Measurements from ENCODE around the gene SP9.

Gene SP9

DNA sequence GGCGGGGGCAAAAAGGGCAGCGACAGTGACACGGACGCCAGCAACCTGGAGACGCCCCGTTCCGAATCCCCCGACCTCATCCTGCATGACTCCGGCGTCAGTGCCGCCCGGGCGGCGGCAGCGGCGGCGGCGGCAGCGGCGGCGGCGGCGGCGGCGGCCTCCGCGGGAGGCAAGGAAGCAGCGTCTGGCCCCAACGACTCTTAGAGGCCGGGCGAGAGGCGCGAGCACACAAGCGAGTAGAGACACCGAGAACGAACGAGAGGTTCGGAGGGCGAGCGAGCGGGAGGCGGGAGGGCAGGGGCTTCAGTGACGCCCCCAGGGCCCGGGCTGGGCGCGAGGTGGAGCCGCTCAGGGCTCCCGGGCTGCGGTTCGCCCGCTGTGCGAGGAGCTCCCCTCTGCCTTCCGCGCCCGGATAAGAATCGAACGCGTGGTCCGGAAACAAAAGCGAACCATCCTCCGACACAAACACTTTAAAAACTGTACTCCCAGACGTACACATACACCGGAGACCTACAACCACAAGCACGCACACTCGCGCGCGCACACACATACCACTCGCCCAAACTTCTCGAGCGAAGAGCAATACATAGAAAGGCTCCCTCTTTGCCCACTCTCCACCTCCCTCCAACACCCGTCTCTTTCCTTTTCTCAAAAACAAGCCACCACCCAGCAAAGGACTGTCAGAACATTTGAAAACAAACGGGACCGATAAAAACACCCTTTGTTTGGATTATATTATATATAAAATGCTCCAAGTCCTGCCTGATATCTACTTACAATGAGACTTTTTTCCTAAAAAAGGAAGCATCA is 2.8 kb downstream of the SP9 start:
- H3K4me1 Mint-ChIP-seq (ENCODE audit: low read depth): peaks cover 60% of the 10 kb centered on the region
- intact Hi-C loops (cut with micrococcal nuclease): no loop called here
- H3K36me3 Mint-ChIP-seq (ENCODE audit: low read depth): no peaks in the 10 kb centered on the region
- H3K9me3 Mint-ChIP-seq: no peaks in the 10 kb centered on the region
- H3K4me3 Mint-ChIP-seq: peak overlapping the region; percentile 78
- H3K27ac Mint-ChIP-seq: no peak overlapping the region
- H3K27me3 Mint-ChIP-seq: peaks cover 90% of the 10 kb centered on the region

DNA sequence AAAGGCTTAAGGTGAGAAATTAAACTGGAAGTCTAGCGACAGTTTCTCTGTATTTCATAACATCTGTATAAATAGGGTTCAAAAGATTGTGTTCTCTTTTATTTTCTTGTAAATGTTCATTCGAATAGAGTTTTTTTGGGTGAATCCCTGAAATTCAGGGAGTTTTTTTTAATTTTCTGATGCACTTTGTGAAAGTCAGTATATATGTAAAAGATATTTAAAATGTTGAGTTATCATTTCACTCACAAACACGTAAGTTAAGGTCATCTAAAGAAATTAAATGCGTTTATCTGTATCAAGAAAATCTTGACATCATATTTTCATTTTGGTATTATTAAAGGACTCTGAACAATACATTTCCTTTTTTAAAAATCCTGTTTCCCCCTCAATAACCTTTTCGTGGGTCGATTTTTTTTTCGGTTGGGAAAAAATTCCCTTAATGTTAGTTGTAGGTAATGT is 3.4 kb downstream of the SP9 start:
- no peak overlapping the region for H3K4me3 Mint-ChIP-seq
- intact Hi-C loops (cut with micrococcal nuclease): no loop called here
- no peaks in the 10 kb centered on the region for H3K36me3 Mint-ChIP-seq (ENCODE audit: low read depth)
- no peak overlapping the region for H3K27ac Mint-ChIP-seq
- H3K4me1 Mint-ChIP-seq (ENCODE audit: low read depth): peaks cover 58% of the 10 kb centered on the region
- H3K27me3 Mint-ChIP-seq: peaks cover 90% of the 10 kb centered on the region
- H3K9me3 Mint-ChIP-seq: no peaks in the 10 kb centered on the region

DNA sequence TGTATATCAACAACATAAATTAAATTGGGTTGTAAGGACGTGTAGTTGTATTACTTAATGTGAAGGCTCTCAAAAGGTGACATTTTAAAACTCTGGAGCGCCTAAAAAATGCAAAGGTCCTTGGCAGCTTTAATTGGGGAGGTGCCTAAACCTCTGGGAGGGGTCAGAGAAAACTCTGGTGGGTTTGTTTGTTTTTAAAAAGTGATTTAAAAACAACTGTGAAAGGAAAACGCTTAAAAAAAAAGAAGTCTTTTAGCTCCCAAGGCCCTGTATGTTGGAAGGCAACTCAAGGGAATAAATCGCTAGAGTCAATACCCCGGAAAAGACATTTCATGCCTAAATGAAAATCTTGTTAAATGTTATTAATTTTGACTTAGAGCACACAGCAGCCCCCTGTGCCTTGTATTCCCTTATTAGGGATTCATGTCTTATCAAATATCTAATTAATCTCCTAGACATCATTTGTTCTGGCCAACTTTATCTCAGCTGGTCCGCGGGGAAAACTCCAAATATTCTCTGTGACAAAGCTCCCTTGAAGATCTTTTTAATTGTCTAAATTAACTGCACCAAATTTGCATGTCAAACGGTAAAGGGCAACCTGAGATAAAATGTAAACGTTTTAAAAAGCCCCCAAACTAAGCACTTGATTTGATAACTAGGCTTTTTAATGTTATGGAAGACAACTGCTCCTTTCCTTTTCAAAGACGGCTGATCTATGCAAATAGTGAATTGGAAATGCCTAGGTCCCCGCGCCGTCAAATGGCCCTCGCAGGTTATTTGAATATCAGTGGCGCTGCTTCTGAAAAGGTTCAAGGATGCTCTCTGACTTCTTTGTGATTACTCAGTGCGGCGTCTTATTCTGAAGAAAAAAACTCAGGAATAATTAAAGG is 4.2 kb downstream of the SP9 start:
- H3K36me3 Mint-ChIP-seq (ENCODE audit: low read depth): no peaks in the 10 kb centered on the region
- H3K4me1 Mint-ChIP-seq (ENCODE audit: low read depth): peaks cover 58% of the 10 kb centered on the region
- no peak overlapping the region for H3K27ac Mint-ChIP-seq
- intact Hi-C loops (cut with micrococcal nuclease): no loop called here
- H3K9me3 Mint-ChIP-seq: no peaks in the 10 kb centered on the region
- no peak overlapping the region for H3K4me3 Mint-ChIP-seq
- peaks cover 90% of the 10 kb centered on the region for H3K27me3 Mint-ChIP-seq

DNA sequence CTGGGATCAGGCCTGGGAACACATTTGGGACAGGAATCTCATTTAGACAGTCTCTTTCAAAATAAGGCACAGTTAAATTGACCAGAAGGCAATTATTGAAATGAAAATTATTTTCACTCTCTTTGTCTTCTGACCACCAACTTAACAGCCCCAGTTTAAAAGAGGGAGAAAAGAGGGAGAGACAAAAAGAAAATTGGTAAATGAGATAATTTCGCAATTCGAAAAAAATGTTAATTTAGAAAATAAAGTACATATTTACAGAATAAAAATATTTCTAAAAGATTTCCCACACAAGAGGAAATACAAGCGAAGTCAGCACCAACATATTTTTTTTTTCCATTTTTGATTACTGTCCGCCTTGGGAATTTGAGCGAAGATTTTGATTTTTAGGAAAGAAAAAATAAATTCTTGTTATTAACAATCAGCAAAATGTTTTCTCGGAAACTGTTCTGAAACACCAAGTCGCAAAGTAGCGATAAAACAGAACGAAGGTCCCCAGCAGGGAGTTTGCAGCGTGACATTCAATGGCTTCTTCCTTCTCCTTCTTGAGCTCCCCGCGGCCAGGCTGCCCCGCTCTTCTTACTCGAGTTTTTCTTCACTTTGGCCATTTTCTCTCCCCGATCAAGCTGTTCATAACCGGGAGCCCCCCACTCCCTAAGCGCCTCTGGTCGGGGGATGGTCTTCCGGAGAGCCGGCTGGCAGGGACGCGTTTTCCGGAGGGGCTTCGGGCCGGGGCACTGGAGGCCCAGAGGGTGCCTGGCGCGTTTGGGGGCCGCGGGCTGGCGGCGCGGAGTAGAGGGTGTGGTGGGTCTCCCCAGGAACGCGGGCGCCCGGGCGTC is 5.0 kb downstream of the SP9 start:
- Mint-ChIP-seq H3K4me3 (peak overlapping the region; percentile 71), H3K36me3 (ENCODE audit: low read depth) (no peaks in the 10 kb centered on the region), H3K4me1 (ENCODE audit: low read depth) (peaks cover 57% of the 10 kb centered on the region), H3K9me3 (no peaks in the 10 kb centered on the region), H3K27ac (peak overlapping the region; percentile 50), H3K27me3 (peaks cover 90% of the 10 kb centered on the region)
- intact Hi-C loops (cut with micrococcal nuclease): loop anchor here (10.0 kb wide), 3 partner anchors 375 to 1315 kb away; partner anchors contain the start of gene SP3

DNA sequence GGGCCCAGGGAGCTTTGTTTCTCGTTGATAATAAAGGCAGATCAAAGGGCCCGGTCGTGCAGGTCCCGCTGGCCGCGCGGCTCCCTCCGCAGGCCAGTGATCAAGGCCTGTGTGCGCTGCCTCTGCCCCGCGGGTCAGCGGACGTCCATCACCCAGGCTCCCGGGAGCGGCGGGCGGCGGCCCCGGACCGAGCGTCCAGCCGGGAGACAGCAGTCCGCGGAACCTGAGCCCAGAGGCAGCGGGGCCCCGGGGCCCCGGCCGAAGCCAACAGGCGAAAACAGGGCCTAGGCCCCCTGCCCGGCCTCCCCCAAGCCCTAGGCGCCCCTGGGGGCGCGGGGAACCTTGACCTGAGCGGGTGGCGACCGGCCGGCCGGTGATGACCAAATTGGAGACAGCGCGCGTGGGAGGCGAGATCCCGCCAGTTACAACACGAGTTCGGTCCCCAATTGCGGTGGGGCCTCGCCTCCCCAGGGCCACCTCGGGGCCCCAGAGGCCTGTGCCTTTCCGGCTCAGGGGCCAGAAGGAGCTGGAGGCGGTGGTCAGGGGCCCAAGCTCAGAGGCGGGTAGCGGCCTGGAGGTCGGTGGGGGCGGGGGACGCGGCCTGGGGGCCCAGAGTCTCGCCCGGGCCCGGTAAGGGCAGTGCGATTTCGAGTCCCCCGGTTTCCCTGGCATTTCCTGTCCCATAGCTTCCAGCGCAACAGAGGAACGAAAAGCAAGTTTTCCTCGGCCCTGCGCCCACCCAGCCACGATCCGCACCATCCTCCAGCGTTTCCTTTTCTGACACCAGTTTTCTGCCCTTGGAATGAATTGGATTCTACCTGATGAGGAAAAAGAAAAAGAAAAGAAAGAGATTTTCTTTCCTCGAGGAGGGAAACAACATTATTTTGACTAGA is 5.9 kb downstream of the SP9 start:
- Mint-ChIP-seq H3K4me1 (ENCODE audit: low read depth) (peaks cover 48% of the 10 kb centered on the region), H3K36me3 (ENCODE audit: low read depth) (no peaks in the 10 kb centered on the region), H3K4me3 (peak overlapping the region; percentile 71), H3K27me3 (peaks cover 87% of the 10 kb centered on the region), H3K9me3 (no peaks in the 10 kb centered on the region), H3K27ac (peak overlapping the region; percentile 50)
- intact Hi-C loops (cut with micrococcal nuclease): loop anchor here (1.0 to 10.0 kb wide), 5 partner anchors 182 to 1316 kb away; partner anchors contain the start of gene SP3

DNA sequence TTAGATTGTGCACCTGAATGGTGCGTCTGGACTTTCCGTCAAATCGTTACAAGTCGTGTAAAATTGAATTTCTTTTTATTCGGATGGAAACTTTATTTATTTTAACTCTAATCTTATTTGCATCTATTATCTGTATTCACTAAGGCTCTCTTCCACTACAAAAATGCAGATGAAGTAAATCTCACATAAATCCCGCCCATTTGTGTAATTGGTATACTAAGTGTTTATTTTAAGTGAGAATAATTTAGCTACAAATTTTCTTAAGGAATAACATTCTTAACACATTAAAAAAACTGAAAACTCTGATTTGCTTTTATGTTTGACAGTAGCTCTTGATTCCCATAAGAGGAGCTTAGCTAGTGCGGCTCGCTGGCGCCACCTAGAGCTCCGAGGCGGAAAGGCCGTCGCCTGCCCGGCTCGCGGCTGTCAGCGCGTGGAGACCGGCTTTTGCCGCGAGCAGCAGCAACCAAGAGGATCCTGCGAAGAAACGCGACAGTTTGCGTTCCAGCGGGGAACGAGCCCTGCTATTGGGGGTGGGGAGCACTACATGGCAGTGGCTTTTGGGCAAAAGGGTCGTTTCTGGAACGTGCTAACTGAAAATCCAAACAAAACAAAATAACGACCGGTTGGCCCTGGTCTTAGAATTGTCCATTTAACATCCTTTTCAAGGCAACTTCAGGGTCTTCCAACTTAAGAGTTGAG is 6.7 kb downstream of the SP9 start:
- intact Hi-C loops (cut with micrococcal nuclease): loop anchor here (1.0 to 10.0 kb wide), 5 partner anchors 183 to 1317 kb away; partner anchors contain the start of gene SP3
- peak overlapping the region; percentile 67 for H3K4me3 Mint-ChIP-seq
- H3K4me1 Mint-ChIP-seq (ENCODE audit: low read depth): peaks cover 46% of the 10 kb centered on the region
- H3K36me3 Mint-ChIP-seq (ENCODE audit: low read depth): no peaks in the 10 kb centered on the region
- H3K27me3 Mint-ChIP-seq: peaks cover 83% of the 10 kb centered on the region
- no peaks in the 10 kb centered on the region for H3K9me3 Mint-ChIP-seq
- H3K27ac Mint-ChIP-seq: no peak overlapping the region

DNA sequence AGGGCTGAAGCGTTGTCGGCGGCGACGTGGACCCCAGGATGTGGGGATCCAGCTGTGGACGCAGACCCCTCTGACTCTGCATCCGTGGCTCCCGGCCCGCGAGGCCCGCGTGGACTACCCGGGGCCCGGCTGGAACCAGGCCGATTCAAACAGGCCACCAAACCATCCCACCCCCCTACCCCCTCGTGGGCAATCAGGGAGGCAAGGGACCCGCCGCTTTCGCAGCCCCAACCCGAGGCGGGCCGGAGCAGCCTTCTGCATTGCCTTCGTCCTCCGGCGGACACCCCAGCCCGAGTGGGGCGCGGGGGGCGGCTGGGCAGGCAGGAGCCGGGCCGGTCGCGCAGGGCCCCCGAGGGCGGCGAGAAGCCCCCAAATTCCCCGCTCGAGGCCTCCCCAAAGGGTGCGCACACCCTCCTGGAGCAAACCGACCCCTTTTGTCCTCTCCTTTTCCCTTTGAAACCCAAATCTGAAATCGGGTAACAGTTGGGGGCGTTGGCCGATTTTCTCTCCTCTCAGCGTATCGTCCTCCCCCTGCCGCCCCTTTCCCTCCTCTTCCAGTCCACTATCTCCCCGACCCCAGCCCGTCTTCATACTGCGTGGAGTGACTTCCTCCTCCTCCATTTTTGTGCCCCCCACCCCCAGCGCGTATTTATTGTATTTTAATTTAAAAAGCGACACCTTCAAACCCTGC is 7.4 kb downstream of the SP9 start:
- H3K4me3 Mint-ChIP-seq: peak overlapping the region; percentile 67

DNA sequence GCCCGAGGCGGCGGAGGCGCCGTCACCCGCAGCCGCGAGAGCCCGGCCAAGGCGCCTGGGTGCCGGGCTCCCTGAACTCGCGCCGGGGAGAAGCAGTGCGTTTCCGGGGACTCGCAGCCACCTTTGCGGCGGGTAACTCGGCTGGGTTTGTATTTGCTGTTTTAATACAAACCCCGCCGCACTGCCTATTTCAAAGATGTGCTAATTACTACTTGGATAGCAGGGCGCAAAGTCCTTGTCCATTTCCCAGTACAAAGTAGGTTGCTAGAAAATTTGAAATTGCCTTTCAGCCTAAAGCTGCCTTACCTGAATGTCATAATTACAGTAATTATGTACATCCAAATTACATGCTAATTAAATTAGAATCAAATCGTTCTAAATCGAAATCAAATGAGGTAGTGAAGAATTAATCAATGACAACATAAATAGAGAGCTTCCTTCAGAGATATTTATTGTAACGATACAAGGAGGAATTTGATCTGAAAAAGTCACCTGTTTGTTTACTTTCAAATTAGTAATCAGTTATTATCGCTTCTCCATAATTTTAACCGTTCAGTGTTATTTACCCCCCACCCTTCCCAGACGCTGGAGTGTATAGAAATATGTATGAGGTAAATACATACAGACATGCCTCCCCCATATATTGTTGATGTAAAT is 8.1 kb downstream of the SP9 start:
- intact Hi-C loops (cut with micrococcal nuclease): loop anchor here (10.0 kb wide), 3 partner anchors 378 to 1318 kb away; partner anchors contain the start of gene SP3
- H3K36me3 Mint-ChIP-seq (ENCODE audit: low read depth): peaks cover 11% of the 10 kb centered on the region
- H3K27me3 Mint-ChIP-seq: peaks cover 74% of the 10 kb centered on the region
- no peaks in the 10 kb centered on the region for H3K9me3 Mint-ChIP-seq
- peaks cover 42% of the 10 kb centered on the region for H3K4me1 Mint-ChIP-seq (ENCODE audit: low read depth)
- peak overlapping the region; percentile 67 for H3K4me3 Mint-ChIP-seq
- no peak overlapping the region for H3K27ac Mint-ChIP-seq

More for the DNA sequence above, 7.4 kb downstream of the SP9 start:
- intact Hi-C loops (cut with micrococcal nuclease): loop anchor here (1.0 to 10.0 kb wide), 5 partner anchors 184 to 1317 kb away; partner anchors contain the start of gene SP3
- Mint-ChIP-seq H3K4me1 (ENCODE audit: low read depth) (peaks cover 46% of the 10 kb centered on the region), H3K27ac (no peak overlapping the region), H3K9me3 (no peaks in the 10 kb centered on the region), H3K27me3 (peaks cover 76% of the 10 kb centered on the region), H3K36me3 (ENCODE audit: low read depth) (peaks cover 5% of the 10 kb centered on the region)

DNA sequence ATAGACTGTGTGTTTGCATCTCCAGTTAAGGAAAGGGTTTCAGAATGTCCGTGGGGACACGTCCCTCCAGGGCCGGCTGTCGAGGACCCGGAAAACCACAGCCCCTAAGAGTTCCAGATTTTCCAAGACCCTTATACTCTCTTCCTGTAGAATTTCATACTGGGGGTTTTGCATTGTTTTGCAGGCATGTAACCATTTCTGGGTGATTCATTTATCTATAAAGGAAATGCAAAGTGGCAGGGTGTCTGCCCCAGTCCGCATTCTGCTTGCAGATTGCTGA is 8.5 kb downstream of the SP9 start:
- intact Hi-C loops (cut with micrococcal nuclease): loop anchor here (10.0 kb wide), 3 partner anchors 378 to 1318 kb away; partner anchors contain the start of gene SP3
- Mint-ChIP-seq H3K27ac (no peak overlapping the region), H3K36me3 (ENCODE audit: low read depth) (peaks cover 15% of the 10 kb centered on the region), H3K4me1 (ENCODE audit: low read depth) (peaks cover 40% of the 10 kb centered on the region), H3K27me3 (peaks cover 71% of the 10 kb centered on the region), H3K4me3 (peak overlapping the region; percentile 64), H3K9me3 (no peaks in the 10 kb centered on the region)

DNA sequence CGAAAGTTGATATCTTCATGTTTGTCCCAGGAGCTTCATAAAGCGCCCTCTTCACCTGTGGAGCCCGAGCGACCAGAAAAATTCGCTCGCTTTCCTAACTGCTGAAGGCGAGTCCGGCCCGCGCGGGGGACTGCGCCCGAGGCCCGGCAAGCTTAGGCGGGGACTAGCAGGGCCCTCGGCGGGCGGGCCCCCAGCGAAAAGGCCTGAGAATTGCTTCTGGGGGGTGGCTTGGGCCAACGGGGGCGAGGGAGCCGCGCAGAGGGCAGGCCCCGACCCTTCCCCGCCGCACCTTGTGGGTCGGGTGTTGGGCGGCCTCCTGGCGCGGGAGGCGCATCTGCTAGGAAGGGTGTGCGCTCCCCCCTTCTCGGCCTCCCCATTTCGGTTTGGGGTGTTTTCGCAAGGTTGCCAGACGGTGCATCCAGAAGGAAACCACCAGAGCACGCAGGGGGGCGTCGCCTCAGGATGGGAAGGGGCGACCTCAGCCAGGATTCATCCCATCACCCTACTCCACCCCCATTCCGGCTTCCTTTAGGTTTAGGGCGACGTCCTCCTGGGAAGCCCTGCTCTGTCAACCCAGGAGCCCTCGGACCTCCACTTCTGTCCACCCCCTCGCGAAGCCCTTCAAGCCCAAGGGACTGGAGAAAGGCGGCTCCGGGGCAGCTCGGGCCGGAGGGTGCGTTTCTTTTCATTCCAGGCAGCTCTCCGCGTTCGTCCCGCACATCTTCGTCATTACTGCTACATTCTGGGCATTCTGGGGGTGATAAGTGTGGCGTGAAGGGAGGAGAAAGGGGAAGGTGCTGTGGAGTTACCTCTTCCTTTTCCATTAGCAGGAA is 9.1 kb downstream of the SP9 start:
- intact Hi-C loops (cut with micrococcal nuclease): loop anchor here (2.0 to 10.0 kb wide), 4 partner anchors 379 to 1319 kb away; partner anchors contain the start of gene SP3
- Mint-ChIP-seq H3K9me3 (no peaks in the 10 kb centered on the region), H3K27me3 (peaks cover 67% of the 10 kb centered on the region), H3K36me3 (ENCODE audit: low read depth) (peaks cover 21% of the 10 kb centered on the region), H3K27ac (no peak overlapping the region), H3K4me3 (peak overlapping the region; percentile 64), H3K4me1 (ENCODE audit: low read depth) (peaks cover 40% of the 10 kb centered on the region)

Measured in dendritic cell treated with granulocyte-macrophage colony-stimulating factor and Interleukin-4, amounts not matched to agents 40 ng/mL and 50 ng/mL, for 4 days (primary cell).